Cardiac atrium fibroblast (primary cell): ENCODE data around the gene TNFAIP8. TPM values are rescaled to one million over a fixed set of nuclear protein-coding genes. Genes with fewer than 3 reads are reported as not detected.

ENCODE experiments used
- total RNA-seq: library from RNA; depleted of rRNA; stranded (reverse); fragments of >200 nt; gene quantifications from 2 replicates; pipeline ENCODE4 v1.2.3, GENCODE V29; 2015

Gene TNFAIP8
- total RNA-seq, result 1.1 and 13.9 TPM in 2 replicates

DNA sequence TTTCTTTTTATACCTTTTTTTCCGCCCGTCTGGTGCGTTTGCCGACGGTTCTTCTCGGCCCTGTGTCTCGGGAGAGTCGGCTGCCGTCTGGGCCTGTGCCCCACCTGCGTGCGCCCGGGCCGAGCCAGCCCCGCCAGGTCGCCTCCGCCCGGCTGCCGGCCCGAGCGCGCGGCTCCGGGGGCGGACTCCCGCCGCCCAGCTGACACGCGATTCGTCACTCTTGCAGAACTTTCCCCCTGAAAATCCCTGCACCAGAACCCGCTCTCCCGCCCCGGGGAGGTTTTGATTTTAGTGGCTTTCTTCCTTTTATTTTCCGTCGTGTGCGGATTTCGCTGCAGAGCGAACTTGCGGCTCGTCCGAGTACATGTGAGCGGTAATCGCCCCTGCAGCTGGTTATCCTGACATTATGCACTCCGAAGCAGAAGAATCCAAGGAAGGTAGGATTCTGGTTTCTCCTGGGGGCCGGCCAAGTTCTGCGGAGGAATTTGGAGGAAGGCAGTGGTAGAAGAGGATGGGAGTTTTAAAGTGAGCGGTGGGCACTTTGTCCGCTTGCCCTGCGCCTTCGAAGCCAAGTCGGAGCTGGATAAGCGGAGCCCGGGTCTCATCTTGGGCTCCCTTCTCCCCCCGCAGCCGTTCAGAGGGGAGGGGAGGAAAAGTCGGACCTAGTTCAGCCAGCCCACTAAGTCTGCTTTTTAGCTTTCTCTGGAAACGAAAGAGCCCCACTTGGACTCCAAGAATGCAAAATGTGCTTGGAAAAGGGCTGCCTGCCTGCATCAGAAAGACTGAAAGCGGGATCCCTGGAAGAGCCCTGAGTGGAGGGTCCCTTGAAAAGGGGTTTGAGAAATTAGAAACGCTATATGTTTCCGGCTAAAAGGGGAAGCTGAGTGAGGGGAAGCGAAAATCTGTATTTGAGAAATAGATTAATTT lies at the start of gene TNFAIP8:
Gene TNFAIP8, plus strand, starts transcription at position 335 of the 927 bp plus-strand sequence. Its CDS starts 72 bp downstream, at position 407.

Other genes starting within 250 kb of the TNFAIP8 start
- gene HSD17B4, start 96.5 kb downstream of the TNFAIP8 start, total RNA-seq, result 96.0 and 126 TPM in 2 replicates